ENCODE measurements around the gene SYT11. TPM values are rescaled to one million over a fixed set of nuclear protein-coding genes. Genes with fewer than 3 reads are reported as not detected.

The SYT11 gene
- total RNA-seq, 1 donor from 2014 or later, result 22.3 TPM

- peaks cover 6% of the 10 kb centered on the region for H3K4me1 Mint-ChIP-seq (ENCODE audit: low read depth, unreplicated experiment)
- Histone ChIP-seq H3K4me1 (ENCODE audit: insufficient read depth, low read length) (peaks cover 10% of the 10 kb centered on the region), H3K79me2 (ENCODE audit: insufficient read depth, low read length) (peaks cover 6% of the 10 kb centered on the region), H3K27ac (ENCODE audit: low read depth, low read length) (no peak overlapping the region), H2AFZ (ENCODE audit: low read depth, low read length) (peak overlapping the region; percentile 42), H3K9ac (ENCODE audit: low read length) (no peak overlapping the region), H3K4me3 (ENCODE audit: insufficient read depth, low read depth, low read length) (no peak overlapping the region), H3K36me3 (ENCODE audit: insufficient read depth, low read length) (no peaks in the 10 kb centered on the region), H4K20me1 (ENCODE audit: insufficient read depth, low read length) (no peaks in the 10 kb centered on the region), H3K9me3 (ENCODE audit: insufficient read depth, low read depth, low read length) (no peaks in the 10 kb centered on the region), H3K4me2 (ENCODE audit: low read length) (peak overlapping the region; percentile 27), H3K27me3 (ENCODE audit: insufficient read depth, low read length) (no peaks in the 10 kb centered on the region)
- peaks cover 20% of the 10 kb centered on the region for H3K36me3 Mint-ChIP-seq (ENCODE audit: low read depth, unreplicated experiment)
- peaks cover 3% of the 10 kb centered on the region for H3K9me3 Mint-ChIP-seq (ENCODE audit: unreplicated experiment)
- no peak for TF ChIP-seq EZH2 (IDR thresholded peaks at IDR 0.05; ENCODE audit: insufficient read depth, low read length)
- no peak for TF ChIP-seq CTCF (IDR thresholded peaks at IDR 0.05; ENCODE audit: insufficient read depth, low read depth, low read length)
- FAIRE-seq (no peak), DNase-seq (ENCODE audit: low read depth) (no peak)
- H3K4me3 Mint-ChIP-seq (ENCODE audit: unreplicated experiment), result no peak overlapping the region
- no peak overlapping the region for H3K27ac Mint-ChIP-seq (ENCODE audit: unreplicated experiment)
- no peaks in the 10 kb centered on the region for H3K27me3 Mint-ChIP-seq (ENCODE audit: low read depth, unreplicated experiment)
Observed at GRCh38 chr1:155871390-155871789, 12.0 kb downstream of the SYT11 start.

DNA sequence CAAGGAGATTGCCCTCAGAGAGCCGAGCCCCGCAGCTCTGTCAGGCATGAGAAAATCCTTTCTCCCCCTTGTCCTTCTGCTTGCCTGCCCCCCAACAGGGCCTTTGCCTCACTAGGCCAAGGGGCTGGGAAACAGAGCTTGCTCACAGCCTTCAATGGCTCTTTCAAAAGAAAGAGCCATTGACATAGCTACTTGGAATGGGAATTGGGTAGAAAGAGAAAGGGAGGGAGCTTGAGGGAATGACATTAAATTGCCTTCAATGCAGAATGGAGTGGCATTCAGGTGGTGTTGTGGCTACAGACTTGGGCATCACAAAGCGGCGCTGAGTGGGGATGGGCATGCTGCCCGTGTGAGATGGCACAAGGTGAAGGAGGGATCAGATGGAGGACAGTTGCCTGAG, 13.2 kb downstream of the SYT11 start:
- Mint-ChIP-seq H3K36me3 (ENCODE audit: low read depth, unreplicated experiment) (peaks cover 16% of the 10 kb centered on the region), H3K27me3 (ENCODE audit: low read depth, unreplicated experiment) (no peaks in the 10 kb centered on the region), H3K4me3 (ENCODE audit: unreplicated experiment) (no peak overlapping the region), H3K9me3 (ENCODE audit: unreplicated experiment) (peaks cover 3% of the 10 kb centered on the region), H3K27ac (ENCODE audit: unreplicated experiment) (peak overlapping the region; percentile 50), H3K4me1 (ENCODE audit: low read depth, unreplicated experiment) (peaks cover 6% of the 10 kb centered on the region)
- Histone ChIP-seq H2AFZ (ENCODE audit: low read depth, low read length) (no peak overlapping the region), H3K9ac (ENCODE audit: low read length) (no peak overlapping the region), H3K9me3 (ENCODE audit: insufficient read depth, low read depth, low read length) (no peaks in the 10 kb centered on the region), H3K4me3 (ENCODE audit: insufficient read depth, low read depth, low read length) (no peak overlapping the region), H3K27me3 (ENCODE audit: insufficient read depth, low read length) (no peaks in the 10 kb centered on the region), H3K79me2 (ENCODE audit: insufficient read depth, low read length) (no peaks in the 10 kb centered on the region), H3K27ac (ENCODE audit: low read depth, low read length) (no peak overlapping the region), H3K4me2 (ENCODE audit: low read length) (no peak overlapping the region), H3K4me1 (ENCODE audit: insufficient read depth, low read length) (peaks cover 10% of the 10 kb centered on the region), H3K36me3 (ENCODE audit: insufficient read depth, low read length) (no peaks in the 10 kb centered on the region), H4K20me1 (ENCODE audit: insufficient read depth, low read length) (no peaks in the 10 kb centered on the region)
- TF ChIP-seq EZH2 (IDR thresholded peaks at IDR 0.05; ENCODE audit: insufficient read depth, low read length), result no peak
- no peak for TF ChIP-seq CTCF (IDR thresholded peaks at IDR 0.05; ENCODE audit: insufficient read depth, low read depth, low read length)
- DNase-seq (ENCODE audit: low read depth), result no peak
- no peak for FAIRE-seq

- no peak overlapping the region for H3K4me3 ChIP-seq (ENCODE audit: insufficient read depth, low read depth, low read length)
- H3K27me3 ChIP-seq (ENCODE audit: insufficient read depth, low read length), result no peaks in the 10 kb centered on the region
- peak overlapping the region; percentile 75 for H3K4me2 ChIP-seq (ENCODE audit: low read length)
- peak overlapping the region; percentile 59 for H3K9ac ChIP-seq (ENCODE audit: low read length)
- H3K27ac ChIP-seq (ENCODE audit: low read depth, low read length), result peak overlapping the region; percentile 74
- Mint-ChIP-seq H3K4me1 (ENCODE audit: low read depth, unreplicated experiment) (peaks cover 6% of the 10 kb centered on the region), H3K4me3 (ENCODE audit: unreplicated experiment) (no peak overlapping the region), H3K27ac (ENCODE audit: unreplicated experiment) (no peak overlapping the region), H3K27me3 (ENCODE audit: low read depth, unreplicated experiment) (no peaks in the 10 kb centered on the region), H3K36me3 (ENCODE audit: low read depth, unreplicated experiment) (peaks cover 13% of the 10 kb centered on the region), H3K9me3 (ENCODE audit: unreplicated experiment) (peaks cover 3% of the 10 kb centered on the region)
- no peaks in the 10 kb centered on the region for H4K20me1 ChIP-seq (ENCODE audit: insufficient read depth, low read length)
- DNase-seq (ENCODE audit: low read depth) (peak; percentile 67), FAIRE-seq (no peak)
- TF ChIP-seq CTCF (IDR thresholded peaks at IDR 0.05; ENCODE audit: insufficient read depth, low read depth, low read length) (no peak), EZH2 (IDR thresholded peaks at IDR 0.05; ENCODE audit: insufficient read depth, low read length) (no peak)
- H3K36me3 ChIP-seq (ENCODE audit: insufficient read depth, low read length), result no peaks in the 10 kb centered on the region
- peak overlapping the region; percentile 69 for H2AFZ ChIP-seq (ENCODE audit: low read depth, low read length)
- peaks cover 10% of the 10 kb centered on the region for H3K4me1 ChIP-seq (ENCODE audit: insufficient read depth, low read length)
- H3K9me3 ChIP-seq (ENCODE audit: insufficient read depth, low read depth, low read length), result no peaks in the 10 kb centered on the region
- H3K79me2 ChIP-seq (ENCODE audit: insufficient read depth, low read length), result no peaks in the 10 kb centered on the region
Observed at GRCh38 chr1:155873860-155874259, 14.5 kb downstream of the SYT11 start.

Measured in astrocyte (in vitro differentiated cells and primary cell).